Embryonic facial prominence (tissue), 1 donor: ENCODE measurements around the gene FLT3.
A peak's percentile ranks its signal among the peaks of the same experiment; 100 is the strongest.

Source experiments
- DNase-seq: peaks from one replicate; pipeline ENCODE4 v3.0.0-alpha.2; 2016; ENCODE audit errors: extremely low spot score

The FLT3 gene

GRCh38 chr13:27960362-27961226 is 139.8 kb downstream of the FLT3 start:
- DNase-seq = no peak

GRCh38 chr13:27959976-27960361 is 140.4 kb downstream of the FLT3 start:
- no peak for DNase-seq

GRCh38 chr13:27956576-27957300 is 143.6 kb downstream of the FLT3 start:
- no peak for DNase-seq

DNA sequence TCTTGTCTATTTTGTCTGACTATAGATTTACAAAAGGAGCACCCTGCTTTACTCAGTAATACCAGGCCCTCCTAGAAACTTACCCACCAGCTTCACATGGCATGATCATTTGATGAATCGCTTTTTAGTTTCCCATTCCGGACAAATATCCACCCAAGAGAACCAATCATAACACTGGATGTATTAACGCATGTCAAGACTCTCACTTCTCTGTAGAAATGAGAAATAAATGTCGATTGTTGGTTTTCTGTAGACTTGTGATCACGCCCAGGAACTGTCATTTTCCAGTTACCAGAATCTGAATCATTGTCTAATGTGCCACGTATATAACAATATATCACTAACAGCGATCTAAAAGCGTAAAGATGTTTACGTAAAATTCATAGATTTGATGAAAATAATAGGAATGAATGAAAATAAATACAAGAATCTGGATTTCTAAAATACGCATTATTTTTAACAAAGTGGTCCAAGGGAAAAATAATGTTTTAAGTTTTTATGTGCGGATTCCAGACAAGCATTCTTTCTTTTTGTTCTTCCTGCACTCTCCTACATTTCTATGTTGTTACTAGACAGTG is 145.3 kb downstream of the FLT3 start:
- no peak for DNase-seq

DNA sequence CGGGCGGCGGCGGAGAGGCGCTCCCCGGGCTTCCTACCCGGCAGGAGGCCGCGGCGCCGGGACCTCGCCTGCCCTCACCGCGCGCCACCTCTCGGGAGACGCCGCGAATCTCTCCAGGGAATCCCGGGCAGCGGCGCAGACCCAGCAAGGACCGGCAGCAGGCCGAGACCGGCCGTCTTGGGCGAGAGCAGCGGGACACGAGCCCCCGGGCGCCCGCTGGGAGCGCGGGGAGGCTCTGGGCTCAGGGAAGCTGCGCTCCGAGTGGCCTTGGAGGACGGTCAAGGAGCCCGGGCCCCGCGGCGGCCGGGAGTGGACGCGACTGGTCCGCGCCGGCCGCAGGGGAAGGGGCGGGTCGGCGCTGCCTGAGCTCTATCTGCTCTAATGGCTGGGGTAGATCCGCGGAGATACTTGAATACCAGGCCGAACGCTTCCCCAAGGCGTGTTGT is 145.9 kb downstream of the FLT3 start:
- no peak for DNase-seq

- DNase-seq = peak; percentile 29
These were observed 146.5 kb downstream of the FLT3 start for GRCh38 chr13:27953676-27954405.
